NCI-H1092 treated with DMSO at 0.1 percent for 48 hours (cell line): ENCODE results near the gene FNDC8.
"Not testable (repeated sequence)": the region's sequence is repeated elsewhere in the genome, so short reads cannot be mapped to it uniquely, and the experiment has no call there.

ENCODE experiments used
- DNase-seq: peaks from one replicate; lab custom pipeline; 2025; lab: John Stamatoyannopoulos, UW

FNDC8 gene

GRCh38 chr17:35095741-35096140, 25.7 kb upstream of the FNDC8 start:
- DNase-seq: no peak

GRCh38 chr17:35097776-35098175, 23.6 kb upstream of the FNDC8 start:
- DNase-seq: no peak

- DNase-seq: no peak
These were observed 21.5 kb upstream of the FNDC8 start for GRCh38 chr17:35099908-35100307.

- no peak for DNase-seq
These were observed 20.4 kb upstream of the FNDC8 start for GRCh38 chr17:35101036-35101435.

GRCh38 chr17:35101725-35102124, 19.7 kb upstream of the FNDC8 start:
- no peak for DNase-seq

- DNase-seq: no peak
These were observed 18.1 kb upstream of the FNDC8 start for GRCh38 chr17:35103271-35103670.

GRCh38 chr17:35104844-35105450, 16.5 kb upstream of the FNDC8 start:
- no peak for DNase-seq

- DNase-seq: not testable (repeated sequence)
These were observed 10.6 kb upstream of the FNDC8 start for GRCh38 chr17:35110791-35111190.

- no peak for DNase-seq
These were observed 4.6 kb upstream of the FNDC8 start for GRCh38 chr17:35116845-35117244.

- no peak for DNase-seq
These were observed 3.4 kb upstream of the FNDC8 start for GRCh38 chr17:35117984-35118383.

- peak; percentile 92 for DNase-seq
These were observed 1.8 kb upstream of the FNDC8 start, which contains the start of gene RAD51D for GRCh38 chr17:35119370-35120165. Gene RAD51D, minus strand, starts transcription at chr17:35119860. Its CDS starts 247 bp downstream, at chr17:35119613.

GRCh38 chr17:35127751-35128514, 6.5 kb downstream of the FNDC8 start:
- no peak for DNase-seq

- no peak for DNase-seq
These were observed 7.9 kb downstream of the FNDC8 start for GRCh38 chr17:35129154-35129972.

- DNase-seq: no peak
These were observed 8.5 kb downstream of the FNDC8 start for GRCh38 chr17:35129973-35130351.

- no peak for DNase-seq
These were observed 9.0 kb downstream of the FNDC8 start for GRCh38 chr17:35130392-35130791.

- no peak for DNase-seq
These were observed 10.7 kb downstream of the FNDC8 start for GRCh38 chr17:35132099-35132498.

- DNase-seq: no peak
These were observed 11.6 kb downstream of the FNDC8 start for GRCh38 chr17:35132816-35133550.

- DNase-seq: no peak
These were observed 13.9 kb downstream of the FNDC8 start for GRCh38 chr17:35135322-35135721.

GRCh38 chr17:35138218-35138617, 16.8 kb downstream of the FNDC8 start:
- DNase-seq: no peak

GRCh38 chr17:35141681-35142466, 20.5 kb downstream of the FNDC8 start, which contains the start of gene NLE1:
Gene NLE1, minus strand, starts transcription at chr17:35142303. Its CDS starts 28 bp downstream, at chr17:35142275.
- peak; percentile 78 for DNase-seq
